Dedifferentiated amniotic fluid mesenchymal stem cell (primary cell): Measurements from ENCODE around the gene STAT2.
A peak's percentile ranks its signal among the peaks of the same experiment; 100 is the strongest.
"Not testable (repeated sequence)": the region's sequence is repeated elsewhere in the genome, so short reads cannot be mapped to it uniquely, and the experiment has no call there.

Experiments
- DNase-seq: peaks from one replicate; pipeline ENCODE4 v3.0.0-alpha.2; 2016; ENCODE audit errors: extremely low spot score

Gene STAT2

GRCh38 chr12:56362130-56363059 is 2.5 kb upstream of the STAT2 start, which contains the start of gene APOF:
TSS of gene APOF (minus strand) at chr12:56362857. CDS start at chr12:56362745, 112 bp downstream.
- no peak for DNase-seq

- no peak for DNase-seq
Observed at GRCh38 chr12:56361487-56362129, 1.7 kb upstream of the STAT2 start.

DNA sequence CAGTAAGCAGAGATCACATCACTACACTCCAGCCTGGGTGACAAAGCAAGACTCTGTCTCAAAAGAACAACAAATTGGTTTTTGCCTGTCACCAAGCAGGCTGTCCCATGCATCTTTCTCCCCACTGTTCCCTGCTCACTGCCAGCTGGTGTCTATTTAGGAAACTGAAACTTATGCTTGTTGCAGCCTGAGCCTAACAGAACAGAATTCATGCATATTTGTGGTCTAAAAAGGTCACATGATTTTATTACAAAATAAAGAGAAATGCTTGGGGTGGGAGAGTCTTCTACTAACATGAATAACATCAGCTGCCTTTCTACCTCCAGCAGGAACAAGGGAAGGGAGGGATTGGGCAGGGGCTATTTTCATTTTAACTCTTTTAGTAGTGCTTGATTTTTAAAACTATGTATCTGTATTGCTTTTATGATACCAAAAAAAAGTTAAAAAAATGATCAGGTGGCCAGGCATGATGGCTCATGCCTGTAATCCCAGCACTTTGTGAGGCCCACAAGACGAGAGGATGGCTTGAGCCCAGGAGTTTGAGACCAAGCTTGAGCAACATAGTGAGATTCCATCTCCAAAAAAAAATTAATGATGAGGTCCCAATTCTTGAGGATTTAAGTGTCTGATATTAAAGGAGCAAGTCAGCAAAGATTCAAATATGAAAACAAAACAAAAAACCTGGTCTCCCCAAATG is 923 bp downstream of the STAT2 start:
- peak; percentile 92 for DNase-seq

DNA sequence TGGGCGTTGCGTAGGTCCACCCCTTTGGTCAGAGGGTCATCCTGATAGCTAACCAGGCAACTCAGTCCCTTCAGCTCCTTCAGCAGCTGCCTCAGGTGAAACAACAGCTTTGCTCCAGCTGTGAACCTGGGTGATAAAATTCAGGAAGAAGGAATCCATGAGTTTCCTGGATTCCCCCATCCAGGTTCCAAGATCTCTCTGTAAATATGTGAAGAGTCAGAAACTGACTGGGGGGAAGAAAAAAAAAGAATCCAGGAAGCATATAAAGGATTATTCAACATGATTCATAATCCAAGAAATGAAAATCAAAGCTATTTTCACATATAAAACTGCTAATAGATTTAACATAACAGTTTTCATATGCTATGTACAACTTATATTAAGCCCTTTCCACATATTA is 8.6 kb downstream of the STAT2 start:
- DNase-seq, result peak; percentile 5

DNA sequence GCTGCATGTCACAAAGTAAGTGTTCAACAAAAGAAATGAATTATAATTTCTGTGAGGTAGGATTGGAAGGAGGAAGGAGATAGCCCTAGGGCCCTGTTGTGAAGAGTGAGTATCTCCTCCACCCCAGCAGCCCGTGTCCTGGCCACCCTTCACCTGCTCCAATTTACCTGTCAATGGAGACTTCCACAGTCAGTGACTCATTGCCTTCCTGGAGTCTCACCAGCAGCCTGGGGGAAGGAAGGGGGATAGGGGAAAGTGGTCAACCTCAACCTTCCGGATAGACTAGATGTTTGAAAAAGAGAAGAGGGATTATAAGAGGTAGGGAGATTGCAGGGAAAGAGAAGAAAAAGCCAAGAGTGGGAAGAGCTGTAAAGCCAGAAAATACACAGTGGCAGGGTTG is 9.2 kb downstream of the STAT2 start:
- DNase-seq, result peak; percentile 0

- DNase-seq, result peak; percentile 2
Observed at GRCh38 chr12:56348776-56349175, 11.1 kb downstream of the STAT2 start.

- DNase-seq, result not testable (repeated sequence)
Observed at GRCh38 chr12:56347255-56347654, 12.7 kb downstream of the STAT2 start.

- no peak for DNase-seq
Observed at GRCh38 chr12:56346675-56347074, 13.2 kb downstream of the STAT2 start.

DNA sequence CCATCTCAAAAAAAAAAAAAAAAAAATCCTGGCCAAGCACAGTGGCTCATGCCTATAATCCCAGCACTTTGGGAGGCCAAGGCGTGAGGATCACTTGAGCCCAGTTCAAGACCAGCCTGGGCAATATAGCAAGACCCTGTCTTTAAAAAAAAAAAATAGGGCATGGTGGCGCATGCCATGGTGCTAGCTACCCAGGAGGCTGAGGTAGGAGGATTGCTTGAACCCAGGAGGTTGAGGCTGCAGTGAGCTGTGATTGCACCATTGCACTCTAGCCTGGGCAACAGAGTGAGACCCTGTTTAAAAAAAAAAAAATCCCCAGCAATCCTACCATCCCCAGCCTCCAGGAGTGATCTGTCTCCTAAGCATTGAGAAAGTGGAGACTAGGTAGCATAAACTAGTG is 17.6 kb downstream of the STAT2 start:
- not testable (repeated sequence) for DNase-seq

GRCh38 chr12:56341616-56342015 is 18.3 kb downstream of the STAT2 start:
- DNase-seq, result no peak

- DNase-seq, result no peak
Observed at GRCh38 chr12:56339158-56339422, 20.8 kb downstream of the STAT2 start.

DNA sequence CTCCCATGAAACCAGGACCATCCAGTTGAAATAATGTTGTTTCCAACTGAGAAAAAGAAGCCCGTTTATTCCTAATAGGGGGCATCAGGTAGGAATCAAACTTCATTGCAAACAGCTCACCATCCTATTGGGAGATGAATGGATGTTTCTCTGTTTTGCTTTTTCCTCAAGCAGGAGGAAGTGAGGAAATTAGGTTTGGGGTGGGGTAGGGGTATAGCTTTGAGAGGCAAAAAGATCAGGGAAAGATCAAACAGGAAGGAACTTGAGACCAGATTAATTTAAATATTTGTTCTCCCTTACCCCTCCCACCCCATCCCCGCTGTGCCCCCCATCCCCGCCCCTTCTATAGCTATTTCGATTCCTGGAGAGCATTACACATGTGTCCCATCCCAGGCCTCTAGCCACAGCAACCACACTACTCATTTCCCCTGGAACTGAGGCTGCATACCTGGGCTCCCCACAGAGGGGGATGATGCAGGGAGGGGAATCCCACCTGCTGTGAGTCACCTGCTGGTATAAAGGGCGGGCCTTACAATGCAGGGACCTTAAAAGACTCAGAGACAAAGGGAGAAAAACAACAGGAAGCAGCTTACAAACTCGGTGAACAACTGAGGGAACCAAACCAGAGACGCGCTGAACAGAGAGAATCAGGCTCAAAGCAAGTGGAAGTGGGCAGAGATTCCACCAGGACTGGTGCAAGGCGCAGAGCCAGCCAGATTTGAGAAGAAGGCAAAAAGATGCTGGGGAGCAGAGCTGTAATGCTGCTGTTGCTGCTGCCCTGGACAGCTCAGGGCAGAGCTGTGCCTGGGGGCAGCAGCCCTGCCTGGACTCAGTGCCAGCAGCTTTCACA is 21.4 kb downstream of the STAT2 start, which contains the start of gene IL23A:
Gene IL23A (plus strand): TSS at position 577 of the 850 bp plus-strand sequence. CDS start 161 bp downstream, at position 738.
- no peak for DNase-seq

- no peak for DNase-seq
Observed at GRCh38 chr12:56337753-56338251, 22.1 kb downstream of the STAT2 start.

GRCh38 chr12:56336361-56337167 is 23.3 kb downstream of the STAT2 start:
- no peak for DNase-seq

DNA sequence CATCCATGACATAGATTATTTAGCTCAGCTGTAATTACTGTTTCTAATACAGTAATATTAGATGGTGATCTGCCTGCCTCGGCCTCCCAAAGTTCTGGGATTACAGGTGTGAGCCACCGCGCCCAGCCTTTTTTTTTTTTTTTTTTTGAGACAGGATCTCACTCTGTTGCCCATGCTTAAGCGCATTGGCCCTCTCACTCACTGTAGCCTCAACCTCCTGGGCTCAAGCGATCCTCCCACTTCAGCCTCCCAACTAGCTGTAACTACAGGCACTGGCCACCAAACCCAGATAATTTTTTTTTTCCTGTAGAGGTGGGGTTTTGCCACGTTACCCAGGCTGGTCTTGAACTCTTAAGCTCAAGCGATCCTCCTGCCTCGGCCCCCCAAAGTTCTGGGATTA is 24.4 kb downstream of the STAT2 start:
- DNase-seq, result not testable (repeated sequence)

- no peak for DNase-seq
Observed at GRCh38 chr12:56334490-56334793, 25.5 kb downstream of the STAT2 start.

- DNase-seq, result peak; percentile 92
Observed at GRCh38 chr12:56333679-56334489, 26.0 kb downstream of the STAT2 start, which contains the start of gene PAN2. TSS of gene PAN2 (minus strand) at chr12:56334000. CDS start at chr12:56333094, 906 bp downstream.

- no peak for DNase-seq
Observed at GRCh38 chr12:56333197-56333678, 26.7 kb downstream of the STAT2 start.

DNA sequence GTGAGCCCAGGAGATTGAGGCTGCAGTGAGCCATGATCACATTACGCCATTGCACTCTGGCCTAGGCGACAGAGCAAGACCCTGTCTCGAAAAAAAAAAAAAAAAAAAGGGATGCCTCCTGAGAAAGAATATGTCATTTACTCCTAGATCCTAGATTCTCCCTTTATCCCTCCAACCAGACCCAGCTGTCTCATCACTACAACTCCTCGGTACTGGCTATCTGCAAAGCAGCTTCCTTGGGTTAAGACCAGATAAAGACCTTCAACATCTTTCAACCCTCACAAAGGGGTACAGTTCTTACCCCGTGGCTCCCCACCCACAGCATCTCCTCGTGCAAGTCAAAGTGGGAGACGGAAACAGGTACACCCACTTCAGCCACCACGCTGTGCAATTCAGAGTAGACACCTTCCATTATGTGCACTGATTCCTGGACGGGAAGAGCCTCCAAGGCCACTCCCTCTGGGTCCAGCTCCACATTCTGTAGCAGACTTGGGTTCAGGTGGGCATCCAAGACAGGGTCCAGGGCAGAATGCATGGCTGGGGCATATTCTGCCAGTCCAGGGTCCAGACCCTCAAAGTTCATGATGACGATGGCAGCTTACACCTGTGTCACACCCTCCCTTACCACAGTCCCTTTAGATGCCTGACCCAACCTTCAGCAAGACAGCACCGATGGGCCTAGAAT is 27.3 kb downstream of the STAT2 start:
- no peak for DNase-seq
